B cell (primary cell): ENCODE data around the gene MXRA8. TPM values are rescaled to one million over a fixed set of nuclear protein-coding genes. Genes with fewer than 3 reads are reported as not detected.

Experiments used
- ATAC-seq: fragments of 200-7000 bp; cut with Tn5 transposase; one replicate; pipeline ENCODE4 v1.10.0; 2021; ENCODE audit warnings: low read depth, mild to moderate bottlenecking, moderate number of reproducible peaks, moderate library complexity
- CTCF ChIA-PET: fragments of 350-600 bp; sonication (Branson Sonifier 250); formaldehyde crosslinking; loops from one replicate; lab custom pipeline; 2021; ENCODE audit warnings: antibody characterized with exemption, inconsistent platforms; lab: Charles Lee
- POLR2A ChIA-PET: fragments of 350-600 bp; sonication (Branson Sonifier 250); formaldehyde crosslinking; loops from one replicate; lab custom pipeline; 2021; ENCODE audit warnings: antibody characterized with exemption; lab: Charles Lee
- DNase-seq: peaks from one replicate; pipeline ENCODE4 v3.0.0; 2013
- H2AFZ ChIP-seq: 2 replicates; pipeline ENCODE4 v1.6.1; 2012; ENCODE audit warnings: mild to moderate bottlenecking, low read depth, low read length; ENCODE audit not compliant: insufficient read depth, poor library complexity, severe bottlenecking
- H3K27ac ChIP-seq, 2 donors: 1 replicate in 1 of 2; 2 replicates in 1 of 2; pipeline ENCODE4 v1.5.1; 2012 to 2013; ENCODE audit warnings: low read length in 2 of 2, mild to moderate bottlenecking in 2 of 2, moderate library complexity in 1 of 2
- H3K27me3 ChIP-seq, 4 experiments: fragments of 200-600 bp in 1 of 4; sonication (generic) in 1 of 4; replicated peaks in 1 of 4; 1 replicate in 2 of 4; 2 replicates in 2 of 4; pipeline versions ENCODE4 v1.6.1 to v1.7.0; 2013 to 2016; ENCODE audit warnings: low read length in 3 of 4, mild to moderate bottlenecking in 2 of 4, mixed read lengths in 1 of 4, moderate library complexity in 1 of 4; ENCODE audit not compliant: insufficient read depth in 4 of 4, control insufficient read depth in 3 of 4; ENCODE audit errors: control extremely low read depth in 1 of 4
- H3K36me3 ChIP-seq, 2 experiments: replicated peaks in 1 of 2; 1 replicate in 1 of 2; 2 replicates in 1 of 2; pipeline versions ENCODE4 v1.6.1 to v1.7.1; 2013; ENCODE audit warnings: low read length in 1 of 2; ENCODE audit not compliant: insufficient read depth in 2 of 2, control insufficient read depth in 1 of 2; ENCODE audit errors: control extremely low read depth in 1 of 2, extremely low read depth in 1 of 2
- H3K4me1 ChIP-seq, 2 donors: fragments of 200-600 bp in 1 of 2; sonication (generic) in 1 of 2; 1 replicate in 1 of 2; 2 replicates in 1 of 2; pipeline versions ENCODE4 v1.5.1 to v1.6.1; 2013 to 2017; ENCODE audit warnings: low read length in 2 of 2; ENCODE audit not compliant: control insufficient read depth in 2 of 2, insufficient read depth in 2 of 2
- H3K4me2 ChIP-seq: replicated peaks from 2 replicates; pipeline ENCODE3; 2012; ENCODE audit warnings: mild to moderate bottlenecking, low read depth, low read length; ENCODE audit not compliant: poor library complexity, severe bottlenecking
- H3K4me3 ChIP-seq, 5 experiments: fragments of 200-600 bp in 1 of 5; sonication (generic) in 1 of 5; 1 replicate in 3 of 5; 2 replicates in 2 of 5; pipeline versions ENCODE4 v1.5.1 to v1.7.0; 2011 to 2016; ENCODE audit warnings: low read length in 4 of 5, mild to moderate bottlenecking in 4 of 5, low read depth in 2 of 5, control low read depth in 1 of 5, moderate library complexity in 1 of 5; ENCODE audit not compliant: insufficient read depth in 1 of 5; ENCODE audit errors: control extremely low read depth in 1 of 5, extremely low read depth in 1 of 5
- H3K79me2 ChIP-seq: fragments of 200-600 bp; sonication (generic); one replicate; pipeline ENCODE4 v1.6.0; 2016; ENCODE audit warnings: low read length; ENCODE audit not compliant: control insufficient read depth, insufficient read depth
- H3K9ac ChIP-seq: fragments of 200-600 bp; sonication (generic); 2 replicates; pipeline ENCODE4 v1.6.1; 2017; ENCODE audit warnings: mild to moderate bottlenecking, low read length, moderate library complexity
- H3K9me3 ChIP-seq, 3 donors: one replicate each; pipeline versions ENCODE4 v1.6.1 to v1.7.1; 2013; ENCODE audit warnings: low read length in 2 of 3; ENCODE audit not compliant: control insufficient read depth in 2 of 3, insufficient read depth in 1 of 3; ENCODE audit errors: control extremely low read depth in 1 of 3
- H4K20me1 ChIP-seq: 2 replicates; pipeline ENCODE4 v1.6.0; 2012; ENCODE audit warnings: mild to moderate bottlenecking, low read length; ENCODE audit not compliant: insufficient read depth, control insufficient read depth, poor library complexity, severe bottlenecking
- H3K27ac Mint-ChIP-seq: one replicate; pipeline ENCODE4 v1.8.0; 2021; ENCODE audit warnings: mixed read lengths
- H3K27me3 Mint-ChIP-seq: one replicate; pipeline ENCODE4 v1.8.0; 2021; ENCODE audit warnings: mixed read lengths
- H3K4me1 Mint-ChIP-seq: one replicate; pipeline ENCODE4 v1.8.0; 2021; ENCODE audit warnings: mixed read lengths
- H3K4me3 Mint-ChIP-seq: one replicate; pipeline ENCODE4 v1.8.0; 2021; ENCODE audit warnings: mixed read lengths
- H3K9me3 Mint-ChIP-seq: one replicate; pipeline ENCODE4 v1.8.0; 2022; ENCODE audit warnings: mixed read lengths; ENCODE audit not compliant: insufficient read depth
- CTCF ChIP-seq: fragments of 200-600 bp; IDR thresholded peaks from one replicate; pipeline ENCODE4 v1.8.0; 2022; ENCODE audit warnings: antibody characterized with exemption, mild to moderate bottlenecking
- EZH2 ChIP-seq: IDR thresholded peaks from 2 replicates; pipeline ENCODE4 v1.6.1; 2012; ENCODE audit warnings: borderline replicate concordance, low read depth, mild to moderate bottlenecking, moderate library complexity, low read length; ENCODE audit not compliant: insufficient read depth, poor library complexity, severe bottlenecking
- WGBS: methylation state at CpG from one replicate; pipeline ENCODE4 v1.1.5; 2013; ENCODE audit warnings: missing lambda C conversion rate; ENCODE audit not compliant: insufficient coverage; 5-methylcytosine and 5-hydroxymethylcytosine counted together
- intact Hi-C: fragments of 100-400 bp; cut with micrococcal nuclease; formaldehyde crosslinking; loops from one replicate; pipeline ENCODE4 v1.10.0; 2022
- polyA plus RNA-seq: library from polyadenylated mRNA; depleted of rRNA; stranded (reverse); fragments of >200 nt; gene quantifications from 2 replicates; pipeline ENCODE4 v1.2.3, GENCODE V29; 2012
- total RNA-seq, 2 donors: library from RNA; stranded (reverse); fragments of 120-200 nt in 1 of 2; gene quantifications; 1 replicate in 1 of 2; 2 replicates in 1 of 2; pipeline versions ENCODE4 v1.2.3 to v1.2.4, GENCODE V29; 2013 to 2022

Gene MXRA8
- total and polyA plus RNA-seq, 2 donors (not counting 1 experiment from before 2014, with no cell fraction given), result 0.10 TPM; not detected in 1

- H3K4me3 ChIP-seq, result no peak overlapping the region
- peaks cover 0 to 36% (median 12%) of the 10 kb centered on the region in 4 experiments for H3K27me3 ChIP-seq
- Mint-ChIP-seq H3K27me3 (peaks cover 13% of the 10 kb centered on the region), H3K9me3 (no peaks in the 10 kb centered on the region), H3K4me3 (peak overlapping the region; percentile 79), H3K27ac (peak overlapping the region; percentile 61), H3K4me1 (peaks cover 31% of the 10 kb centered on the region)
- intact Hi-C loops, result no loop called here
- no peak overlapping the region for H2AFZ ChIP-seq
- ChIA-PET CTCF (interaction anchor here (2.4 kb wide), 1 partner anchor 19 kb away, joined by 8 read pairs; no protein-coding TSS in a partner anchor), POLR2A (no interaction called here)
- WGBS, result 90% methylated on average over 28 of the region's 29 CpGs
- ATAC-seq, result no peak
- peaks cover 31 to 44% of the 10 kb centered on the region in 2 donors for H3K4me1 ChIP-seq
- no peak overlapping the region for H3K27ac ChIP-seq
- peaks cover 15% of the 10 kb centered on the region for H4K20me1 ChIP-seq
- no peak for DNase-seq
- no peaks in the 10 kb centered on the region for H3K36me3 ChIP-seq
- H3K9ac ChIP-seq, result no peak overlapping the region
- TF ChIP-seq CTCF (no peak), EZH2 (no peak)
- peaks cover 17% of the 10 kb centered on the region for H3K79me2 ChIP-seq
- no peak overlapping the region for H3K4me2 ChIP-seq
- H3K9me3 ChIP-seq, result peaks cover 0 to 7% (median 0%) of the 10 kb centered on the region in 3 donors
Observed at GRCh38 chr1:1351511-1352427, 6.6 kb downstream of the MXRA8 start.
